ENCODE results near the gene ARID1B.

- TF ChIP-seq CTCF (IDR thresholded peaks at IDR 0.05; ENCODE audit: insufficient read depth, low read length, poor library complexity, severe bottlenecking) (no peak), EZH2phosphoT487 (conservative IDR thresholded peaks at IDR 0.05; ENCODE audit: low read length) (no peak)
Measured at GRCh38 chr6:156791320-156791850, 14.2 kb downstream of the ARID1B start.
